Activated CD8-positive, alpha-beta T cell treated with anti-CD3 and anti-CD28 coated beads for 36 hours (primary cell): Measurements from ENCODE around the gene COX6B1. TPM values are rescaled to one million over a fixed set of nuclear protein-coding genes. Genes with fewer than 3 reads are reported as not detected.

Experiments
- ATAC-seq: fragments of 200-7000 bp; cut with Tn5 transposase; one replicate; pipeline ENCODE4 v1.10.0; 2021; ENCODE audit warnings: mild to moderate bottlenecking, moderate library complexity
- CTCF ChIA-PET: fragments of 350-600 bp; sonication (Branson Sonifier 250); formaldehyde crosslinking; loops from one replicate; lab custom pipeline; 2021; ENCODE audit warnings: antibody characterized with exemption; lab: Charles Lee
- POLR2A ChIA-PET: fragments of 350-600 bp; sonication (Branson Sonifier 250); formaldehyde crosslinking; loops from one replicate; lab custom pipeline; 2021; ENCODE audit warnings: antibody characterized with exemption; lab: Charles Lee
- DNase-seq: peaks from one replicate; pipeline ENCODE4 v3.0.0-alpha.2; 2020
- H3K27ac Mint-ChIP-seq: one replicate; pipeline ENCODE4 v1.8.0; 2021; ENCODE audit warnings: mild to moderate bottlenecking, mixed read lengths
- H3K27me3 Mint-ChIP-seq: one replicate; pipeline ENCODE4 v1.8.0; 2021; ENCODE audit warnings: mixed read lengths
- H3K36me3 Mint-ChIP-seq: one replicate; pipeline ENCODE4 v1.8.0; 2021; ENCODE audit warnings: low read depth, mixed read lengths
- H3K4me1 Mint-ChIP-seq: one replicate; pipeline ENCODE4 v1.8.0; 2021; ENCODE audit warnings: low read depth, mixed read lengths
- H3K4me3 Mint-ChIP-seq: one replicate; pipeline ENCODE4 v1.8.0; 2021; ENCODE audit warnings: mild to moderate bottlenecking, moderate library complexity, mixed read lengths
- H3K9me3 Mint-ChIP-seq: one replicate; pipeline ENCODE4 v1.8.0; 2021; ENCODE audit warnings: mixed read lengths
- intact Hi-C: fragments of 100-400 bp; cut with micrococcal nuclease; formaldehyde crosslinking; loops from one replicate; pipeline ENCODE4 v1.10.0; 2022
- total RNA-seq, 2 experiments: library from RNA; stranded (reverse); gene quantifications; one replicate each; pipeline ENCODE4 v1.2.3, GENCODE V29; 2021
- TF ChIP-seq, protein P1 (sequence below): fragments of 200-600 bp; IDR thresholded peaks from one replicate; pipeline ENCODE4 v1.8.0; 2022; ENCODE audit warnings: antibody characterized with exemption, mild to moderate bottlenecking

COX6B1 gene
- total RNA-seq, 2 experiments from 2014 or later = 432 to 437 TPM

DNA sequence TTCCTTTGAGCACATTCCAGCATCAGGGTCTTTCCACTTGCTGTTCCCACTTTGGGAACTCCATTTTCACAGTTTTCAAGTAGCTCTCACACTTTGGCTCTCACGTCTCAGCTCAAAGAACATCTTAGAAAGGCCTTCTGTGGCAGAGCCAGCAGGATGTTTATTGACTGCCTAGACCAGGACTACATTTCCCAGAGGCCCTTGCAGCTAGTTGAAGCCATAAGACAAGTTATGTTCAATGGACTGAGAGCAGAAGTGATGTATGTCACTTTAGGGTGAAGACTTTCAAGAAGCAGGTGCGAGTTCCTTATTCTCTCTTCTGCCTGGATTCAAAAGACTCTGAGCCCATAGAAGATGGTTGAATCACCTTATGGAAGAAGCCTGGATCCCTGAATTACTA, 39.9 kb upstream of the COX6B1 start:
- H3K4me1 Mint-ChIP-seq = peaks cover 17% of the 10 kb centered on the region
- CTCF ChIA-PET = interaction anchor here (1.1 to 1.6 kb wide), 3 partner anchors 16 to 98 kb away, joined by 5 to 6 read pairs (median 6); no protein-coding TSS in a partner anchor
- POLR2A ChIA-PET = interaction anchor here (1.2 to 1.5 kb wide), 3 partner anchors 9 to 52 kb away, joined by 3 to 5 read pairs (median 3); no protein-coding TSS in a partner anchor
- H3K27ac Mint-ChIP-seq = no peak overlapping the region
- peak; percentile 22 for DNase-seq
- peaks cover 9% of the 10 kb centered on the region for H3K9me3 Mint-ChIP-seq
- intact Hi-C loops = no loop called here
- peaks cover 2% of the 10 kb centered on the region for H3K36me3 Mint-ChIP-seq
- TF ChIP-seq, protein P1, sequence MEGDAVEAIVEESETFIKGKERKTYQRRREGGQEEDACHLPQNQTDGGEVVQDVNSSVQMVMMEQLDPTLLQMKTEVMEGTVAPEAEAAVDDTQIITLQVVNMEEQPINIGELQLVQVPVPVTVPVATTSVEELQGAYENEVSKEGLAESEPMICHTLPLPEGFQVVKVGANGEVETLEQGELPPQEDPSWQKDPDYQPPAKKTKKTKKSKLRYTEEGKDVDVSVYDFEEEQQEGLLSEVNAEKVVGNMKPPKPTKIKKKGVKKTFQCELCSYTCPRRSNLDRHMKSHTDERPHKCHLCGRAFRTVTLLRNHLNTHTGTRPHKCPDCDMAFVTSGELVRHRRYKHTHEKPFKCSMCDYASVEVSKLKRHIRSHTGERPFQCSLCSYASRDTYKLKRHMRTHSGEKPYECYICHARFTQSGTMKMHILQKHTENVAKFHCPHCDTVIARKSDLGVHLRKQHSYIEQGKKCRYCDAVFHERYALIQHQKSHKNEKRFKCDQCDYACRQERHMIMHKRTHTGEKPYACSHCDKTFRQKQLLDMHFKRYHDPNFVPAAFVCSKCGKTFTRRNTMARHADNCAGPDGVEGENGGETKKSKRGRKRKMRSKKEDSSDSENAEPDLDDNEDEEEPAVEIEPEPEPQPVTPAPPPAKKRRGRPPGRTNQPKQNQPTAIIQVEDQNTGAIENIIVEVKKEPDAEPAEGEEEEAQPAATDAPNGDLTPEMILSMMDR = no peak
- H3K27me3 Mint-ChIP-seq = peaks cover 2% of the 10 kb centered on the region
- ATAC-seq = no peak
- no peak overlapping the region for H3K4me3 Mint-ChIP-seq

DNA sequence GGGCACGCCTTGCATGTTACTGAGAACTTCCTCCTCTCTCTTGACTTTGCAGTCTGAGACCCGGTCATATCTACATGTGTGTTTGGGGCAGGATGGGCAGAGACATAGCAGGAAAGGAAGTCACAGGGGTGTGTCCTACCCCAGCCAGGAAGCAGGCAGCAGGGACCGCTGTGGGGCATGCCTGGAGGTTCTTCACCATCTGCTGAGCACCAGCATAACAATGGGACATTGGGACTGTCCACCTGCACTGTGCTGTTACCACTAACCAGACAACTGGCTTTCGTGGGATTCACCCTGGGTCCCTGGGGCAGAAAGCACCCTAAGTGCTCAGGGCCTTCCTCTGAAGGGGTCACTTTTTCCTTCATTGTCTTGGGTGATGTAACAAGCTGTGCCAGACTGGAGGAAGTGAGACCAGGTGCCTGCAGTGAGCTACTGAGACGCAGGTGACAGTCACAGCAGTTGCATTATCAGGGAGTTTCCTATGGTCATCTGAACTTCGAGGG, 38.2 kb upstream of the COX6B1 start:
- TF ChIP-seq, protein P1 = no peak
- no peak for ATAC-seq
- Mint-ChIP-seq H3K9me3 (peaks cover 9% of the 10 kb centered on the region), H3K4me3 (no peak overlapping the region), H3K27ac (peak overlapping the region; percentile 82), H3K4me1 (peaks cover 23% of the 10 kb centered on the region), H3K36me3 (peaks cover 2% of the 10 kb centered on the region), H3K27me3 (peaks cover 2% of the 10 kb centered on the region)
- CTCF ChIA-PET = interaction anchor here (1.2 to 4.3 kb wide), 3 partner anchors 17 to 99 kb away, joined by 3 to 19 read pairs (median 5); no protein-coding TSS in a partner anchor
- intact Hi-C loops = no loop called here
- peak; percentile 42 for DNase-seq
- POLR2A ChIA-PET = interaction anchor here (1.0 kb wide), 1 partner anchor 35 kb away, joined by 3 read pairs; no protein-coding TSS in a partner anchor

DNA sequence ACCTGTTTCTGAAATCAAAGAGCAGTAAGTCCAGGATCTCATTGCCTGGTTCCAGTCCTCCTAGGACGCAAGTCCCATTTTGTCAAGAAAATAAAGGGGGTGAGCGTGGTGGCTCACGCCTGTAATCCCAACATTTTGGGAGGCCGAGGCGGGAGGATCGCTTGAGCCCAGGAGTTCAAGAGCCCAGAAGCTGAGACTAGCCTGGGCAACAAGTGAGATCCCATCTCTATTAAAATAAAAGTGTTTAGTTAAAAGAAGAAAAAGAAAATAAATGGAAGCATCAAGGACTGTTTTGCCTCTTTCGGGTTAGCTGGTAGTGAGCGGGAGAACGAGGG, 35.9 kb upstream of the COX6B1 start:
- CTCF ChIA-PET = interaction anchor here (0.9 to 4.3 kb wide), 3 partner anchors 20 to 64 kb away, joined by 3 to 19 read pairs (median 4); no protein-coding TSS in a partner anchor
- TF ChIP-seq, protein P1 = no peak
- POLR2A ChIA-PET = interaction anchor here (1.3 to 2.1 kb wide), 5 partner anchors 11 to 49 kb away, joined by 3 to 13 read pairs (median 5); partner anchors contain the start of gene ATP4A
- H3K4me3 Mint-ChIP-seq = peak overlapping the region; percentile 84
- H3K27ac Mint-ChIP-seq = peak overlapping the region; percentile 94
- peaks cover 23% of the 10 kb centered on the region for H3K4me1 Mint-ChIP-seq
- intact Hi-C loops = no loop called here
- peaks cover 2% of the 10 kb centered on the region for H3K27me3 Mint-ChIP-seq
- DNase-seq = no peak
- H3K9me3 Mint-ChIP-seq = peaks cover 9% of the 10 kb centered on the region
- no peak for ATAC-seq
- H3K36me3 Mint-ChIP-seq = peaks cover 12% of the 10 kb centered on the region

DNA sequence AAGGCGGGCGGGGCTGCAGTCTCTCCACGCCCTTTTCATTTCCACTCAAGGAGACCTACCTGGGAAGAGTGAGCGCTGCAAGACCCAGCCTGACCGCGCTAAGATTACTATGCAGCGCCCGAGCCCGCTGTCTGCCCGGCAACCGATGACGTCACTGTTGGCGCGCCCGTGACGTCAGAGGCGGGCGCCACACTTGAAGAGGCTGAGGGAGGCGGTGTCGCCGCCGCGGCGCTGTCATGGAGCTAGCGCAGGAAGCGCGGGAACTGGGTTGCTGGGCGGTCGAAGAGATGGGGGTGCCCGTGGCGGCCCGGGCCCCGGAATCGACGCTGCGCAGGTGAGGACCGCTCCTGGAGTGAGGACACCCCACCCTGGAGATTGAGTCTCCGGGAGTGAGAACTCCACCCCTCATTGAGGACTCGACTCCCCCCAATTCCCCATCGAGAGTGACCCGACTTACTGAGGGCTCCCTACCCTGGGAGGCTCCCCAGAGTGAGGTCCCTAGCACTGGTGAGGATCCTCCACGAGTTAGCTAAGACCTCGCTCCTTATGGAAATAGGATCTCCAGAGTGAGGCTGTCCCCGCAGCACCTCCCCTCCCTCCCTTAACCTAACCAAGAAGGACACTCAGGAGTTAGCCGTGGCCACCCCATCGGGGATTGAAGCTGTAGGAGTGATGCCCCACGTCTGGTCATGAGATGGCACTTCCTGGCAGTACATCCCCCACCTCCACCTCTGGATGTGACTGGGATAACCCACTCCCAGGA, 35.4 kb upstream of the COX6B1 start, which contains the start of gene HAUS5:
TSS of gene HAUS5 (plus strand) at position 177 of the 763 bp plus-strand sequence. CDS start at position 237, 60 bp downstream.
- H3K9me3 Mint-ChIP-seq = peaks cover 6% of the 10 kb centered on the region
- intact Hi-C loops = no loop called here
- peak; percentile 98 for DNase-seq
- H3K4me1 Mint-ChIP-seq = peaks cover 23% of the 10 kb centered on the region
- ChIA-PET POLR2A (interaction anchor here (0.6 to 2.1 kb wide), 10 partner anchors 10 to 128 kb away, joined by 3 to 13 read pairs (median 4); partner anchors contain the start of genes ATP4A and RBM42), CTCF (interaction anchor here (0.9 to 4.3 kb wide), 3 partner anchors 55 to 118 kb away, joined by 3 to 19 read pairs (median 5); no protein-coding TSS in a partner anchor)
- ATAC-seq = peak; percentile 96
- H3K27ac Mint-ChIP-seq = peak within 1 kb of the TSS; percentile 94
- H3K27me3 Mint-ChIP-seq = no peaks in the 10 kb centered on the region
- H3K36me3 Mint-ChIP-seq = peaks cover 9% of the 10 kb centered on the region
- H3K4me3 Mint-ChIP-seq = peak within 1 kb of the TSS; percentile 84
- TF ChIP-seq, protein P1 = no peak
